ENCODE data around the gene PRPS1L1.

Gene PRPS1L1

DNA sequence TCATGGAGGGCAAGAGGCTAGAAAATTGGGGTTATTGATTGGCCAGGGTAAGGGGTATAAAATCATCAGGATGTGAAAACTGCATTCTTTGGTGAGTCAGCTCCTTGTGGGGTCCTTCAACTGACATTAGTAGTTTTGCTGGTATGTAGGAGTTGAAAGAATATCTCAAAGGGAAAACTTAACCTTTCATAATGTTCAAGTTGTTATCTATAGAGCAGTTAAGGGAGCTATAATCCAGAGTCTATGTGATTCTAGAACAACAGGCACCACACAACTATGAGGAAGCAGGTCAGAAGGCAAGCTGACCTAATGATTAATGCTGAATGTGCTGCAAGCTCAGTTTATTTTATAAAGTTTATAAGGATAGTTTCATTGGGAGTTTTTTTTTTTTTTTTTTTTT, 13.7 kb downstream of the PRPS1L1 start:
- DNase-seq (ENCODE audit: low read depth in 2 of 2), result no peak

- DNase-seq (ENCODE audit: low read depth in 2 of 2), result no peak
Measured at GRCh38 chr7:18004372-18004771, 23.3 kb downstream of the PRPS1L1 start.

DNA sequence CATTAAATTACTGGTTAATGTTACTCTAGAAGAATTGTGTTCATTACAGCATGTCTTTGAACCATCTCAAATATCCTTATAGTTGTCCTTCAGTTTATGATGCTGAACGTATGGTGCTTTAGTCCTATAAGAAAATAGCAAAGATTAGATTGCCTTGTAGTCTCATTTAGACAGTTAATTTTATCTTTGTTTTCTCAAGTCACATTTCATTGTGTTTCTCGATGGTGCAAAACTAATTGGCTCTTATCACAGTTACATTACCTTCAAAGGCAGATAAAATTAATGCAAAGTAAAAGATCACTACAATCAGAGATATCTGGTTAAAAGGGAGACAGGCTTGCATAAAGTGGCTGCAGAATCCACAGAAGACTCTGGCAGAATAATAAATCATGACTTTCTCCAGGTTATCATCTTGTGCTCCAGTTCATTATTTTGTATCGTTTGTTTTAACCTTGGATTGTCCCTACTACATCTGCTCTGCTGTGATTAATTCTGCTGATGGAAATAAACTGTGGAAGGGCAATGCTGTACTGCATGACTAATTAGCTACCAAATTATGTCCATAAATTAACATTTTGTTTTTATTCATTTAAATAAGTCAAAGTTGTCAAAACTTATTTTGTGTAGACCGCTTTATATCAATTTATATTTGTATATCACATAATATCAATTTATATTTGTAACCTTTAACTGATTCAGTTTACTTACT, 24.2 kb downstream of the PRPS1L1 start:
- no peak for DNase-seq (ENCODE audit: low read depth in 2 of 2)

DNA sequence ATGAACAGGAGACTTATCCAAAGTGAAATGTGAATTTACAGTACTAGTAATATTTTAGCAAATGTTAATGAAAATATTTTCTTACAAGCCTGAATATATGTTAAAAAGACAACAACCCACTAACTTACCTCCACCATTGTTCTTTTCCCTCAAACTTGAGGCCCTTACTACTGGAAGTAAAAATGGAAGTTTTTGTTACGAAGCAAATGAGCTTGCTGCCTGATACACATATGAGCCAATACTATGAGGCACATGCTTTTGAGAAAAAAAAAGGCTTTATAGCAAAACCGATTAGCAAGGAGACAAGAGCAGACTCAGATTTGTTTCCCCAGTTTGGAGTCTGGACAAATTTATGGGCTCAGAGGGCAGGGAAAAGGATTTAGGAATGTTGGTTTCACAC, 29.0 kb downstream of the PRPS1L1 start:
- DNase-seq (ENCODE audit: low read depth in 2 of 2), result no peak

GRCh38 chr7:17996442-17997223, 31.0 kb downstream of the PRPS1L1 start:
- no peak for DNase-seq (ENCODE audit: low read depth in 2 of 2)

DNA sequence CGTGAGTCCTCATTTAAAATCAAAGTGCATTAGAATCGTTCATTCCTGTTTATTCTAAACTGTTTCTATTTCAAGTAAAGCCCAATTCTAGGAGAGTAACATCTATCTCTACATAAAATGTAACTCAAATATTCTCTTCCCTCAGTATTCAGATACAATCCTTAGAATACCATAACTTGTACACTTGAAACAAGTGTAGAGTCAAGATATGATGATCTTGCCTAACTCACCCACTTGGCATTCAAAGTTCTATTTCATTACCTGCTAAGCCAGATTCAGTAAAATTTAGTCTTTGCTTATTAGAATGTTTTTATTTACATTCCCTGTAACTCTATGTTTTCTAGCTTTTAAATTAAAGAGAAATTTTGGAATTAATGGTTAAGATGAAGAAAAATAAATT, 31.6 kb downstream of the PRPS1L1 start:
- DNase-seq (ENCODE audit: low read depth in 2 of 2), result no peak

DNA sequence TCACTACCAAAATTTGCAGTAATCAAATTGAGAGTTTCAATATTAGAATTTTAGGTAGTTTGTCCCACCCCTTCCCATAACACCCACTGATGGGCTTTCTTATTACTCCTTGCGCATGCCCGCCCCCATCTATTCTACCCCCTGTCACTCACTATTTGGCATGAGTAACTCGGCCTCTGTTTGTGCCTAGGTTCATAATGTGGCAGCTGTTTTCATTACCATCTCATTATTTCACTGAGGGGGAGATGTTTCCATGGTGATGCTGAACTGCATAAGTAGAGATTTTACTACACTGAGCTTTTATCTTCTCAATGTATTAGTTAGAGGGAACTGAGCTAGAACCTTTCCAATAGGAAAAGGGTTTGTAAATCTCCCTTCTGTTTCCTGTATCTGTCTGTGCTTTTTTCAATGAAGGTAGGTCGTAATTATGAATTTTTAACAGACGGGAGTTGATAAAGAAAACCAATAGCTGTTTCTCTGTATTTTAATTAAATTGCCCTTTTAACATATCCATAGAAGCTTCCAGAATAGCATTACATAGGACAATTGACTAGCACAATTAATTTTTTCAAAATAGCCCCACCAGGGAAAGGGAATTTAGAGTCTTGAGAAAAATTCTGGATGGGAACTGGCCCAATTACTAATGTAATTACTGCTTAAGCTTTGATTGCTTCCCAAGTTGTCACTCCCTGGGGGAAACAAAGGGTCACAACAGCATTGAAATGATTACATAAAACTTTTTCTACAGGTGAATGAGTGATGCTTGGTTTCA, 33.4 kb downstream of the PRPS1L1 start:
- no peak for DNase-seq (ENCODE audit: low read depth in 2 of 2)

- no peak for DNase-seq (ENCODE audit: low read depth in 2 of 2)
Measured at GRCh38 chr7:17991866-17992648, 35.6 kb downstream of the PRPS1L1 start.

- DNase-seq (ENCODE audit: low read depth in 2 of 2), result no peak
Measured at GRCh38 chr7:17990761-17991160, 36.9 kb downstream of the PRPS1L1 start.

GRCh38 chr7:17989546-17989945, 38.1 kb downstream of the PRPS1L1 start:
- DNase-seq (ENCODE audit: low read depth in 2 of 2), result no peak

DNA sequence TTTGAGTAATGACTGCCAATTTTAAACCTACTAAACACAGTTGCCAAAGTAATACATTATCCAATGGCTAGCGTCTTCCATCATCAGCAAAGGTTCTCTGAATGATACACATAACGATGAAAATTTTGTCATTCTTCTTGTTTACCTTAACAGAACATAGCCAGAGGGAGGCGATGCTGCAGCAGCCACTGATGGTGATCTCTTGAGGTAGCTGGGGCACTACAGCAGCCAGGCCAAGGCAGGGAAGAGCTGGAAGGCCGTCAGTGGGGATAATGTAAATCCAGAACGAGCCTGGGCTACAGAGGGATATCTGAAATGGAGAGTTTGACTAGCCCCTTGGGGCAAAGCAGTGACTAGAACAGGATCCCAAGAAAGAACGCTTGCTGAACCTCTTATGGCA, 38.8 kb downstream of the PRPS1L1 start:
- DNase-seq (ENCODE audit: low read depth in 2 of 2), result no peak

DNA sequence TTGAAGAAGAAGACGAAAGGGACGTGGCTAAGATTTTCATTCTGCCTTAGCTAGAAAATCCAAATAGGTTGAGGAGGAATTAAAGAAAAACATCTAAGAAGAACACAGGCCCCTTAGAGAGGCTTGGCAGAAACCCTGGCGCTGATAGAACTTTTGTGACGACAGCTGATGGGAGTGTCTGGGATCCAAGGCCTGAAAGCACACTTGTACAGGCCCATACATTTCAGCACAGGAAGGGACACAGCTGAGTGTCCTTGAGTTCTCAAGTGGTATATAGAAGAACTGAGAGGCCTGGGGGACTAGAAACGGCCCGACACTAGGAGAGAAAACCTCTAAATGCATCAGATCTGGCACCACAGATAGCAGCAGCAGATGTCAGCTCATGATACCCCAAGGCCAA, 39.5 kb downstream of the PRPS1L1 start:
- no peak for DNase-seq (ENCODE audit: low read depth in 2 of 2)

DNA sequence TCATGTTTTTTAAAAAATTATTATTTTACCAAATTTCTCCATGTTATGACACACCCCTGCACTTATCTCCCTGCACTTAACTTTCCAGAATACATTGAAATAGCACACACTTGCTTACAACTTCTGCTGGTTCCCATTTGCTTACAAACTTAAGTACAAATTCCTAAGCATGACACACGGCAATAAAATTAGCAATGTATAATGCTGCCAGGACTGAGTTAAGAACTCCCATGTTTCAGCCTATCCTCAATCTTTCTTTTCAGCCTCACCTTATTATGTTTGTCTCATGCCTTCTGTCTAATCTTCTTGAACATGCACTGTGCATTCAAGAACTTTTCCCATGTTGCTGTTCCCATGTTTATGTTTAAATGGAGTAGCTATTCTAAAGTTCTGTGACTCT, 40.8 kb downstream of the PRPS1L1 start:
- no peak for DNase-seq (ENCODE audit: low read depth in 2 of 2)

DNA sequence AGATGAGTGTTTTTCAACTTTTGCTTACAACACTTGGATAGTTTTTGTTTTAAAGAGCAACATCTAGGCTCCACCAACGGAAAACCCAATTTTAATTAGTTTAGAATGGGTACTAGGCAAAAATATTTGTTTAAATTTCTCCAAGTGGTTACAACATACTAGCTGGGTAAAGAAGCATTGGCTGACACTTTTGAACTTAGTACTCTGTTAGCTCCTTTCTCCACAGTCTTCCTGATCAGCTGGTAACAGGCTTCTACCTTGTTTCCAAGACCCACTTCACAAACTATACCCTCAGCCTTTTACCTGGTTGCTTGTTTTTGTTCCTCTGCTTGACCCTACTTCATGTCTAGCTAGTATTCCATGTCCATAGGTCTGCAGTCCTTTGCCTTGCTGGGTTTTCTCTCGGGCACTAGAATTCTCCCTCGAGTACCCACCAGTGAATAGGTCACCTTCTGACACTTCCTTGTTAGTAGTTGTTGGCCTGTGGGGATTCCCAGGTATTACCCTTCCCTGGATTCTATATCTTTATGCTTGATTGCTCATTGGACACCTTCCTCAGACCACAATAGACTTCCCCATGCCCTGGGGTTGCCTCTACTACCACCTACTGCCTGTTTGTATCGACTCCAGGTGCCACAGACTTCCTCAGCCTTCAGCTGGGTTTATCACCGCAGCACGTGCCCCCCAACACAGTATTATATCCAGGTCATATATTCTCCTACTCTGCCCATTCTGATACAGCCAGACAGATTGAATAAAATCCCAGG, 42.0 kb downstream of the PRPS1L1 start:
- DNase-seq (ENCODE audit: low read depth in 2 of 2), result no peak

- DNase-seq (ENCODE audit: low read depth in 2 of 2), result no peak
Measured at GRCh38 chr7:17984288-17984687, 43.4 kb downstream of the PRPS1L1 start.

DNA sequence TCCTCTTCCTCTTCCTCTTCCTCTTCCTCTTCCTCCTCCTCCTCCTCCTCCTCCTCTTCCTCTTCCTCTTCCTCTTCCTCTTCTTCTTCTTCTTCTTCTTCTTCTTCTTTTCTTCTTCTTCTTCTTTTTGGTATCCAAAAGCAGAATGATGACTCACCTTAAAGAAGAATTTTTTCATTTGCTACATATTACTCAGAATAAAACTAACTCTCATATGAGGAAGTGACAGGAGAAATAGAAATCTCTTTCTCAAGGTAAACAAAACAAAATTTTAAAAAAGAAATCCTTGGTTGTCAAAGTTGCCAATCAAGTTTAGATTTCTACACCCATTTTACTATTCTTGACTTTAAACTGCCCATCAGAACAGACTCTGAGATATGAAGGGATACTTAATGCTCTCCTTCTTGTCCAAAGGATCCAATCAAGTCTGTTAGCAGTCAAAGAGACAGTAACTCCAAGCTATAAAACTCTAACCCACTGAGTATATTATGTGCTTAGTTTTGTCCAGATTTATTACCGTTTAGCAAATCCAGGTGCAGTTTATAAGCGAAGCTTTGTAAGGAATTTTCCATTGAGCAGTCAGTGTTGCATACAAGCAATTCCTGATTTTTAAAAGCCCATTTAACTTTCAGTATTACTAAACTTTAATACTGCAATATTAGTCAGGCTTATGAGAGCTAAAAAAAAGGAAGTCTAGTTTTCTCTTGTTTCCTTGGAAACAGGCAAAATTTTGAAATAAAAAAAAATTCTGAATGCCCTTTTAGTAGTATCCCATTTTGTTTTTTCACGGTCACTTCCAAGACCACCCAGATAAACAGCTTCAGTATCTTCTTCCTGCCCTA, 44.2 kb downstream of the PRPS1L1 start:
- DNase-seq (ENCODE audit: low read depth in 2 of 2), result no peak

DNA sequence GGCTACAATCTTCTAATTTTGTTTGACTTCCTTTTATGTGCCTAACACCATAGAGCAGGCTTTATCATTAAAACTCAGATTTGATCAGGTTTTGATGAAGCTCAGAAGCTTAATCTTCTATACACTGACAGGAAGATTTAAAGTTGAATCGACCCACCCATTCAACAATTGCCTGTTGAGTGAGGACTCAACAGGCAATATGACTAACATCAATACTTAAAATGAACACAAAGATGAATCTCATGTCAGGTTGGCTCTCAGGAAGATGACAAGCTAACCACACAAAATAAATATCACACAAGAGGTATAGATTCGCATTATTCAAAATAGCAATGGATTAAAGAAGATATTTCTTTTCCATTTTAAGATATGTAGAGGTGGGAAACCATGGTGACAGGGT, 50.7 kb downstream of the PRPS1L1 start:
- DNase-seq (ENCODE audit: low read depth in 2 of 2), result no peak

Data from activated CD8-positive, alpha-beta memory T cell treated with anti-CD3 and anti-CD28 coated beads for 4 hours (primary cell).